OCI-LY7 (cell line): ENCODE data around the gene RNASE4. TPM values are rescaled to one million over a fixed set of nuclear protein-coding genes. Genes with fewer than 3 reads are reported as not detected.

Experiments
- BruUV-seq: library from RNA; stranded (reverse); fragments of 400-500 nt; replicated peaks from 2 replicates; lab custom pipeline; 2021; lab: Mats Ljungman, UMichigan
- CTCF ChIA-PET: fragments of 300-600 bp; sonication (Branson Sonifier 250); formaldehyde crosslinking; loops from one replicate; lab custom pipeline; 2022; ENCODE audit warnings: antibody characterized with exemption; ENCODE audit not compliant: unreplicated experiment; lab: Charles Lee
- POLR2A ChIA-PET: fragments of 300-600 bp; sonication (Branson Sonifier 250); formaldehyde crosslinking; loops from one replicate; lab custom pipeline; 2022; ENCODE audit warnings: antibody characterized with exemption; lab: Charles Lee
- DNase-seq: peaks from one replicate; pipeline ENCODE4 v3.0.0-alpha.2; 2015; ENCODE audit warnings: low spot score
- H2AFZ ChIP-seq: fragments of 200-600 bp; sonication (generic), shearing (Covaris generic); 2 replicates; pipeline ENCODE4 v1.6.1; 2014; ENCODE audit warnings: mild to moderate bottlenecking, antibody characterized with exemption, low read length, moderate library complexity
- H3K27ac ChIP-seq: fragments of 200-600 bp; sonication (generic); 2 replicates; pipeline ENCODE4 v1.5.1; 2014; ENCODE audit warnings: mixed run types, low read depth, mild to moderate bottlenecking, moderate library complexity, low read length, inconsistent platforms; ENCODE audit not compliant: poor library complexity, severe bottlenecking
- H3K36me3 ChIP-seq: fragments of 200-600 bp; sonication (generic); 2 replicates; pipeline ENCODE4 v1.6.1; 2014; ENCODE audit warnings: mild to moderate bottlenecking, antibody characterized with exemption, low read length, moderate library complexity, mixed read lengths; ENCODE audit not compliant: insufficient read depth
- H3K4me1 ChIP-seq: fragments of 200-600 bp; sonication (generic); 2 replicates; pipeline ENCODE4 v1.5.1; 2014; ENCODE audit warnings: mild to moderate bottlenecking, low read length; ENCODE audit not compliant: insufficient read depth, poor library complexity, severe bottlenecking
- H3K4me2 ChIP-seq: fragments of 200-600 bp; sonication (generic); 2 replicates; pipeline ENCODE4 v1.6.1; 2014; ENCODE audit warnings: mild to moderate bottlenecking, low read length
- H3K4me3 ChIP-seq: fragments of 200-600 bp; sonication (generic); 2 replicates; pipeline ENCODE4 v1.5.1; 2014; ENCODE audit warnings: mild to moderate bottlenecking, low read depth, low read length; ENCODE audit not compliant: poor library complexity, severe bottlenecking
- H3K79me2 ChIP-seq: fragments of 200-600 bp; sonication (generic); 2 replicates; pipeline ENCODE4 v1.6.1; 2016; ENCODE audit warnings: low read depth, mild to moderate bottlenecking, low read length, moderate library complexity, mixed read lengths; ENCODE audit not compliant: insufficient read depth
- H3K9me2 ChIP-seq: fragments of 200-600 bp; sonication (generic); 2 replicates; pipeline ENCODE4 v1.6.1; 2016; ENCODE audit warnings: mild to moderate bottlenecking, low read length, mixed read lengths; ENCODE audit not compliant: insufficient read depth
- H3K9me3 ChIP-seq: fragments of 200-600 bp; sonication (generic); 2 replicates; pipeline ENCODE4 v1.6.1; 2014; ENCODE audit warnings: mild to moderate bottlenecking, mixed run types, low read length, mixed read lengths
- H4K20me1 ChIP-seq: fragments of 200-600 bp; sonication (generic); 2 replicates; pipeline ENCODE4 v1.6.1; 2014; ENCODE audit warnings: mild to moderate bottlenecking, antibody characterized with exemption, low read length, moderate library complexity, mixed read lengths; ENCODE audit not compliant: insufficient read depth
- CTCF ChIP-seq: fragments of 200-600 bp; sonication (generic); conservative IDR thresholded peaks from 2 replicates; pipeline ENCODE4 v1.5.1; 2014; ENCODE audit warnings: mild to moderate bottlenecking, antibody characterized with exemption, low read length, moderate library complexity, mixed read lengths
- EZH2phosphoT487 ChIP-seq: fragments of 200-600 bp; sonication (generic); IDR thresholded peaks from 2 replicates; pipeline ENCODE4 v1.6.1; 2018; ENCODE audit warnings: low read depth, borderline replicate concordance, mild to moderate bottlenecking, mixed run types, antibody characterized with exemption, low read length, moderate library complexity, mixed read lengths
- intact Hi-C: fragments of 100-400 bp; cut with micrococcal nuclease; formaldehyde crosslinking; loops from one replicate; pipeline ENCODE4 v1.10.0; 2022; ENCODE audit not compliant: unreplicated experiment
- total RNA-seq, 2 experiments: library from RNA; depleted of rRNA in 1 of 2; stranded (reverse); fragments of >200 nt in 1 of 2; shearing (Covaris generic) in 1 of 2; gene quantifications; 2 replicates each; pipeline ENCODE4 v1.2.3, GENCODE V29; 2014 to 2022

RNASE4 gene
- total RNA-seq, 2 experiments from 2014 or later = not detected

GRCh38 chr14:20706657-20707355, 22.4 kb downstream of the RNASE4 start:
- H3K79me2 ChIP-seq = no peaks in the 10 kb centered on the region
- no peak overlapping the region for H3K4me2 ChIP-seq
- no TSS peak for BruUV-seq
- no peaks in the 10 kb centered on the region for H3K36me3 ChIP-seq
- ChIA-PET POLR2A (no interaction called here), CTCF (no interaction called here)
- H3K9me3 ChIP-seq = no peaks in the 10 kb centered on the region
- intact Hi-C loops = no loop called here
- TF ChIP-seq CTCF = no peak
- TF ChIP-seq EZH2phosphoT487 = no peak
- DNase-seq = no peak
- no peak overlapping the region for H2AFZ ChIP-seq
- no peaks in the 10 kb centered on the region for H3K9me2 ChIP-seq
- no peaks in the 10 kb centered on the region for H3K4me1 ChIP-seq
- no peak overlapping the region for H3K4me3 ChIP-seq
- no peak overlapping the region for H3K27ac ChIP-seq
- no peaks in the 10 kb centered on the region for H4K20me1 ChIP-seq

- H4K20me1 ChIP-seq = no peaks in the 10 kb centered on the region
- no TSS peak for BruUV-seq
- no peak overlapping the region for H2AFZ ChIP-seq
- intact Hi-C loops = no loop called here
- CTCF ChIA-PET = no interaction called here
- no peaks in the 10 kb centered on the region for H3K4me1 ChIP-seq
- H3K9me3 ChIP-seq = no peaks in the 10 kb centered on the region
- H3K4me2 ChIP-seq = no peak overlapping the region
- DNase-seq = no peak
- no peaks in the 10 kb centered on the region for H3K36me3 ChIP-seq
- POLR2A ChIA-PET = no interaction called here
- no peaks in the 10 kb centered on the region for H3K9me2 ChIP-seq
- H3K4me3 ChIP-seq = no peak overlapping the region
- no peaks in the 10 kb centered on the region for H3K79me2 ChIP-seq
- TF ChIP-seq CTCF (no peak), EZH2phosphoT487 (no peak)
- H3K27ac ChIP-seq = no peak overlapping the region
Observed at GRCh38 chr14:20707622-20708021, 23.3 kb downstream of the RNASE4 start.

DNA sequence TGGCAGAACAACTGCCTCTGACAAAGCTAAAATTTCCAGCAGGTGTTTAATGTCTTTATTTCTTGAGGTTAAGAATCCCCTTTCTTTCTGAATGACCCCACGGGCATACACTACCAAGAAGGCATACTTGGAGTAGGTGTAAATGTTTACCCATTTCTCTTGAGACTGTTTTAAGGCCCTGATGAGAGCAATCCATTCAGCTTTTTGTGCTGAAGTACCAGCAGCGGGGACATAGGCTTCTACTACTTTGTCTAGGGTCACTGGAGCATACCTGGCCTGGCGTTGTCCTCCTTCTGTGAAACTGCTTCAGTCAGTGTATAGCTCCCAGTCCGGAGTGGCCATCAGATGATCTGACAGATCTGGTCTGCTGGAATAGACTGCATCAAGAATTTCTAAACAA, 26.9 kb downstream of the RNASE4 start:
- CTCF ChIA-PET = interaction anchor here (0.6 kb wide), 1 partner anchor 260 kb away, joined by 4 read pairs; no protein-coding TSS in a partner anchor
- no peaks in the 10 kb centered on the region for H3K4me1 ChIP-seq
- BruUV-seq = no TSS peak
- H3K36me3 ChIP-seq = no peaks in the 10 kb centered on the region
- H3K9me2 ChIP-seq = no peaks in the 10 kb centered on the region
- no peak overlapping the region for H2AFZ ChIP-seq
- TF ChIP-seq CTCF (no peak), EZH2phosphoT487 (no peak)
- no peak overlapping the region for H3K27ac ChIP-seq
- DNase-seq = no peak
- no peaks in the 10 kb centered on the region for H3K9me3 ChIP-seq
- H3K79me2 ChIP-seq = no peaks in the 10 kb centered on the region
- H3K4me3 ChIP-seq = no peak overlapping the region
- no peak overlapping the region for H3K4me2 ChIP-seq
- POLR2A ChIA-PET = interaction anchor here (0.7 kb wide), 1 partner anchor 24 kb away, joined by 4 read pairs; no protein-coding TSS in a partner anchor
- H4K20me1 ChIP-seq = no peaks in the 10 kb centered on the region
- intact Hi-C loops = no loop called here
